Fibroblast of upper back skin (primary cell): ENCODE results near the gene FDXACB1.

Source experiments
- DNase-seq: peaks from one replicate; pipeline ENCODE4 v3.0.0-alpha.2; 2013

The FDXACB1 gene

GRCh38 chr11:111843661-111844060, 35.3 kb downstream of the FDXACB1 start:
- DNase-seq: no peak

- peak; percentile 84 for DNase-seq
Observed at GRCh38 chr11:111841370-111842053, 37.5 kb downstream of the FDXACB1 start.

- no peak for DNase-seq
Observed at GRCh38 chr11:111840143-111840542, 38.8 kb downstream of the FDXACB1 start.

DNA sequence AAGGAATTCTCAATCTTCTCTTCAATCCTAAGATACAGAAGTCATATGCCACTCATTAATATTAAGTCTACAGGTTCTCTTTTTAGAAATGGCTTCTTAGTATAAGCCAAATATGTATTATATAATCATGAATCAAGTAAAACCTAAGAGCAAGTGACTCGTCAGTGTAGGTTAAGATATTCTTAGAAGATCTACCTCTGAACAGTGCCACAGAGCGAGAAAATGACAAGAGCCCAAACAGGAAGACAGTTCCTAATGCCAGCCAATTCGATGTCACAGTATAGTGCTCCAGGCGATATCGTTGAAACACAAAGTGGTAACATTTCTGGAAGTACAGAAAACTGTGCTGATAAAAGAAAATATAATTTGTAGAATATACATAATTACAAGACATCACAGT, 40.9 kb downstream of the FDXACB1 start:
- DNase-seq: no peak

DNA sequence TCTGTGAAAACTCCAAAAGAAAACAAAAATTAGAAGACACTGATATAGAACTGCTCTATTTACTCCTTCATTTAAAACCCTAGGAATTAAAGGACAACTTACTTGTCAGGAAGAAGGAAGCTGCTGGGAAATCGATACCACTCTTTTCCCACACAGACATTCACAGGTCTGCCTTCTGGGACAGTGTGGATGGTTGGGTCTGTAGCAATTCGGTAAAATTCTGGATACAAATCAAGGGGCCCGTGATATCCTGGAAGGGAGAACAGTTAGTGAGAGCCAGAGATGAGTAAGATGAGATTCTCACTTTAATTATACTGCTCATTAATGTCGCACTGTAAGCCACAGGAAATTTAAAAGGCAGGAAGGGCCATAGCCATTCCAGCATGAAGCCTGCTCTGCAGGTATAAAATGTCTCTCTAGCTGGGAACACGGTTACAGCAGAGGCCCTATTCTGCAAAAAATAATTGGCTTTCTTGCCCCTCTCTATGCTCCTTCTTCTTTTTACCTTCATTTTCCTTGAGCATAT, 41.5 kb downstream of the FDXACB1 start:
- no peak for DNase-seq

GRCh38 chr11:111836721-111837120, 42.2 kb downstream of the FDXACB1 start:
- no peak for DNase-seq

- no peak for DNase-seq
Observed at GRCh38 chr11:111836162-111836561, 42.8 kb downstream of the FDXACB1 start.

DNA sequence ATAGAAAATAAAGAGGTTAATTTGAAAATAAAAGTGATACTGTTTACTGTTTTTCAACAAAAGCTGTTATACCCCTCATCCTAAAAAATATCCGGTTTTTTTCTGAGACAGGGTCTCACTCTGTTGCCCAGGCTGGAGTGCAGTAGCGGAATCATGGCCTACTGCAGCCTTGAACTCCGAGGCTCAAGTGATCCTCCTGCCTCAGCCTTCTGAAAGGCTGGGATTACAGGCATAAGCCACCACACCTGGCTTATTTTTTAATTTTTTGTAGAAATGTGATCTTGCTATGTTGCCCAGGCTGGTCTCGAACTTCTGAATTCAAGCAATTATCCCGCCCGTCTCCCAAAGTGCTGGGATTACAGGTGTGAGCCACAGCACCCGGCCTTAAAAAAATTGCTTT, 43.3 kb downstream of the FDXACB1 start:
- DNase-seq: no peak

GRCh38 chr11:111834432-111835163, 44.4 kb downstream of the FDXACB1 start:
- no peak for DNase-seq

DNA sequence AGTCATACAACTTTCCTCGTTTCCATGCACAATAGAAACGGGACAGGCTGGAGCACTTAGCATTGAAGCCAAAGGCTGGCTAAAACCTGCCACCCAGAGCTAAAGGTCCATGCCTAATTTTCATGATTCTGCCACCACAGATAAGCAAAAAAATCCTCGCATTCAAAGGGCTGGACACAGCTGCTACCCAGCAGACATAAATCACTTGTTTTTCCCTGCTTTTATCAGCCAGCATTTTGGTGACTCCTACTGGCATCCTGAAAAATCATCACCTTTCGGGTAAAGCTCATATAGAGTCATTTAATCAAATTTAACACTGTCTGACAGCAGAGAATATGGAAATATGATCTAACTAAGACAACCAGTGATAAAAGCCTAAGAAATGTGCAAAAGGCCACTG, 45.4 kb downstream of the FDXACB1 start:
- no peak for DNase-seq

GRCh38 chr11:111829185-111829968, 49.6 kb downstream of the FDXACB1 start:
- DNase-seq: no peak

DNA sequence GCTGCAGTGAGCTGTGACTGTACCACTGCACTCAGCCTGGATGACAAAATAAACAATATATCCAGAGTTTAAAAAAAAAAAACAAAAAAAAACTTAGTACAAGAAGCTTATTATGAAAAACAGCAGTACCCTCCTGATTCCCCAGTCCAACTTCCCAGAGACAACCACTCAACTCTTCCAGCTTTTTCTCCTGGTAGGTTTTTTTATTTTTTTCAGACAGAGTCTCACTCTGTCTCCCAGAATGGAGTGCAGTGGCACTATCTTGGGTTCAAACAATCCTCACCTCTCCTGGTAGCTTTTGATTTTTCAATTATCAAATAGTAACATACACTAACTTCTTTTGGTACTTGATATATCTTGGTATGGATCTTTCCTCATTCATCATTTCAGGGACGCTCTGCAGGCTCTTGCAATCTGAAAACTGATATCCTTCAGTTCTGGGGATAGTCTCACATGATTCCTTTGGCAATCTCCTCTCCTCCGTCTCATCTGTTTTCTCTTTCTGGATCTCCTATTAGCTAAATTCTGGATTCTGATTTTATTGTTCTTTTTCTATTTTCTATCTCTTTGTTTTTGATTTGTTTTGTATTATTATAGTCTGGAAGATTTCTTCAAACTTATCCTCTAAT, 52.5 kb downstream of the FDXACB1 start:
- no peak for DNase-seq
